Erythroblast (primary cell): Measurements from ENCODE around the gene LAMTOR4.

Source experiments
- GATA1 ChIP-seq: IDR thresholded peaks from 2 replicates; pipeline ENCODE4 v1.6.1; 2011; ENCODE audit warnings: low read depth, mild to moderate bottlenecking, control low read depth, low read length, moderate library complexity
- POLR2A ChIP-seq: IDR thresholded peaks from 2 replicates; pipeline ENCODE4 v1.6.1; 2011; ENCODE audit warnings: mild to moderate bottlenecking, low read length

- TF ChIP-seq POLR2A (no peak), GATA1 (no peak)
Measured at GRCh38 chr7:100163006-100163531, 14.4 kb downstream of the LAMTOR4 start.
